HL-60 (cell line): Measurements from ENCODE around the gene TMPRSS15.

Source experiments
- DNase-seq, 2 experiments: peaks; one replicate each; pipeline ENCODE4 v3.0.0-alpha.2; 2010 to 2020; ENCODE audit warnings: low read depth in 1 of 2, low spot score in 1 of 2
- H3K27ac ChIP-seq: fragments of 250-450 bp; sonication (Bioruptor Pico); replicated peaks from 2 replicates; pipeline ENCODE4 v1.5.1; 2020; ENCODE audit warnings: mild to moderate bottlenecking, moderate library complexity
- H3K27me3 ChIP-seq: fragments of 250-450 bp; sonication (Bioruptor Pico); 2 replicates; pipeline ENCODE4 v1.5.1; 2021; ENCODE audit warnings: mild to moderate bottlenecking, moderate library complexity; ENCODE audit not compliant: insufficient read depth, poor library complexity, severe bottlenecking
- H3K4me3 ChIP-seq: replicated peaks from 2 replicates; pipeline ENCODE4 v1.5.1; 2011; ENCODE audit warnings: mild to moderate bottlenecking, control low read depth, low read length; ENCODE audit not compliant: insufficient read depth
- CTCF ChIP-seq: IDR thresholded peaks from one replicate; pipeline ENCODE4 v1.5.1; 2011; ENCODE audit warnings: low read length, control low read depth, inconsistent platforms; ENCODE audit not compliant: insufficient read depth
- GABPA ChIP-seq: IDR thresholded peaks from 2 replicates; pipeline ENCODE4 v1.6.1; 2012; ENCODE audit warnings: low read depth
- POLR2AphosphoS5 ChIP-seq: IDR thresholded peaks from 2 replicates; pipeline ENCODE4 v1.6.1; 2012; ENCODE audit warnings: low read depth
- REST ChIP-seq: IDR thresholded peaks from 2 replicates; pipeline ENCODE4 v1.6.1; 2012; ENCODE audit warnings: low read depth; ENCODE audit not compliant: insufficient replicate concordance
- SPI1 ChIP-seq: IDR thresholded peaks from 2 replicates; pipeline ENCODE4 v1.6.1; 2012; ENCODE audit warnings: low read depth, mild to moderate bottlenecking, borderline replicate concordance

Gene TMPRSS15

DNA sequence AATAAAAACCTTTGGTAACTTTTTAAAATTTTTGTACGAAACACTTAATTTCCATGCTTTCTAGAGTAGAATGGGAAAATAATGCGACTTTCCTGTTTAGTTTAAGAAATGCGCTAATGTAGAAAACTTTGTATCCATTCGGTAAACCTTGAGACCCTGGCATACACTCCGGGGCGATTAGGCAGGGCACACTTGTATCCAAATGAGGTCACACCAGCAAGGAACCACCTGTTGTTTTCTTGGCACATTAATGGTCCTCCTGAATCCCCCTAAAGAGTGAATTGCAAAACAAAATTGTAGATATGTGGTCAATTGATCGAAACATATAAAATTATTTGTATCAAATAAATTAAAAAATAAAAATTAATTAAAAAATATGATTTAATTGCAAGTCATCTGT lies 133.7 kb downstream of the TMPRSS15 start:
- no peak overlapping the region for H3K27ac ChIP-seq

DNA sequence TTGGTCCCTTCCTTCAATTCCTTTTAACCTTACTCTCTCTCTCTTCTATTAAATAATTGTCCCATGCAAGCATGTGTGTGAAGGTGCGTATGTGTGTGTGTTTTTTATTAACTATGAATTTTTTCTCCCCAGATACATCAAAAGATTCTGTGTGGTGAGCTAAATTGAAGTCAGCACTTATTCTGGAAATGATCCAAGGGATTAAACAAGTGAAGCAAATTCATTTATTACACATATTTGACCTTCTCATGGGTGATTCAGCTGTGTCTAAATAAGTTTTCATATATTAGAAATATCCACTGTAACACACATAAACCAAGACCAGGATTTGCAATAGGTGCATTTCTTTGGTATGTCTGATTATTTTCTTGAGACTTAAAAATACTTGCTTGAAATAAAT lies 134.7 kb downstream of the TMPRSS15 start:
- TF ChIP-seq GABPA (no peak), CTCF (no peak), SPI1 (no peak), REST (no peak), POLR2AphosphoS5 (no peak)
- Histone ChIP-seq H3K27me3 (no peaks in the 10 kb centered on the region), H3K4me3 (no peak overlapping the region), H3K27ac (no peak overlapping the region)
- DNase-seq = no peak

More for the DNA sequence above, 133.7 kb downstream of the TMPRSS15 start:
- TF ChIP-seq CTCF (no peak), GABPA (no peak), REST (no peak), SPI1 (no peak), POLR2AphosphoS5 (no peak)
- DNase-seq = no peak
- Histone ChIP-seq H3K27me3 (no peaks in the 10 kb centered on the region), H3K4me3 (no peak overlapping the region)

DNA sequence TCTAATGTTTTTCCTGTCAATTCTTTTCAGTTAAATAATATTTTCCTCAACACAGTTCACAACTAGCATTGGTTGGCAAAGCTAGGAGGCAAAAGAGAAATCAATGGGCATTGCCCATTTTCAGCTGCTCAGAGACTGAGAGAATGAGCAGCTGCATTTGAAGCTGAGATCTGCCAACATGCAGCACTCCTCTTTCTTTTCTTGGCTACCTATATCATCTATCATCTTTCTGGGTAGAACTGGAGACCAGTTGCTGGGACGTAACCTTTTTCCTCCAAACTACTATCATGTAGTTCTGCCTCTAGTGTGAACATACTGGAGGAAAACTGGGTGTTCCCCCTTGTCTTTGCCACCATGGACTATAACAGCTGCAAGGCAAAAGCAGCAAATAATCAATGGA lies 136.1 kb downstream of the TMPRSS15 start:
- H3K27ac ChIP-seq = no peak overlapping the region
- no peak for DNase-seq
- no peak overlapping the region for H3K4me3 ChIP-seq
- H3K27me3 ChIP-seq = no peaks in the 10 kb centered on the region
- TF ChIP-seq POLR2AphosphoS5 (no peak), REST (no peak), CTCF (no peak), SPI1 (no peak), GABPA (no peak)
